ENCODE results near the gene TGFB2.

DNA sequence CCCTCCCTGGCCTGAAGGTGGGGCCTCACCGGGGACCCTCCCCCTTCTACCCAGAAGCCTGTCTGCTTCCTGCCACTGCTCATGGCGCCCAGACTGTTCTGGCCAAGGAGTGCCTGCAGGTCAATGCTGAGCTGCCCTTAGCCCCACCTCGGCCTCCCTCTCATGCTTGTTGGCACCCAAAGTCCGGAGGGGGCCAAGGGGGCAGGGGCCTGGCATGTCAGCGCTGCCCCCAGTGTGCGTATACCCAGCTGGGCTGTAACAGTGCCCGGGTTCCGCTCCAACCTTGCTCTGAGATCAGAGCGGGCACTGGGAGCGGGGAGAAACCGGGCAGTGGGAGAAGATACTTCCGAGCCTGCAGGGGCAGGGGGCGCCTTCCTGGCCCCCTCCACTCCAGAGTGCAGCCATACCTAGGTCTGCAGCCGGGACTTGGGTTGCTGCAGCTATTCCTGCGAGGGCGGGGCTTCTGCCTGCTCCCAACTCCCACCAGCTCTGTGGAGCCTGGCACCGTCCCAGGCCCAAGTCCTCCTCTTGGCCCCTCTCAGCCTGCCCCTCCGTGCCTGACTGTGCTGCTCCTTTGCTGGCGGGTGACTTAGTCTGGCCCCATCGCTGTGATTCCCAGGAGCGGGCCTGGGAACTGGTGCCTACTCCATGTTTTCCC is 21.4 kb upstream of the TGFB2 start:
- TF ChIP-seq, protein P1, sequence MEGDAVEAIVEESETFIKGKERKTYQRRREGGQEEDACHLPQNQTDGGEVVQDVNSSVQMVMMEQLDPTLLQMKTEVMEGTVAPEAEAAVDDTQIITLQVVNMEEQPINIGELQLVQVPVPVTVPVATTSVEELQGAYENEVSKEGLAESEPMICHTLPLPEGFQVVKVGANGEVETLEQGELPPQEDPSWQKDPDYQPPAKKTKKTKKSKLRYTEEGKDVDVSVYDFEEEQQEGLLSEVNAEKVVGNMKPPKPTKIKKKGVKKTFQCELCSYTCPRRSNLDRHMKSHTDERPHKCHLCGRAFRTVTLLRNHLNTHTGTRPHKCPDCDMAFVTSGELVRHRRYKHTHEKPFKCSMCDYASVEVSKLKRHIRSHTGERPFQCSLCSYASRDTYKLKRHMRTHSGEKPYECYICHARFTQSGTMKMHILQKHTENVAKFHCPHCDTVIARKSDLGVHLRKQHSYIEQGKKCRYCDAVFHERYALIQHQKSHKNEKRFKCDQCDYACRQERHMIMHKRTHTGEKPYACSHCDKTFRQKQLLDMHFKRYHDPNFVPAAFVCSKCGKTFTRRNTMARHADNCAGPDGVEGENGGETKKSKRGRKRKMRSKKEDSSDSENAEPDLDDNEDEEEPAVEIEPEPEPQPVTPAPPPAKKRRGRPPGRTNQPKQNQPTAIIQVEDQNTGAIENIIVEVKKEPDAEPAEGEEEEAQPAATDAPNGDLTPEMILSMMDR (conservative IDR thresholded peaks at IDR 0.05), result no peak
- no peak for TF ChIP-seq ZFX (IDR thresholded peaks at IDR 0.05)
